NCI-H774 (cell line): ENCODE data around the gene HMG20A.

ENCODE experiments used
- DNase-seq: peaks from one replicate; lab custom pipeline; 2025; lab: John Stamatoyannopoulos, UW

HMG20A gene

GRCh38 chr15:77430652-77431051, 10.0 kb downstream of the HMG20A start:
- DNase-seq, result no peak

GRCh38 chr15:77436822-77437221, 16.1 kb downstream of the HMG20A start:
- DNase-seq, result no peak

GRCh38 chr15:77437264-77437663, 16.6 kb downstream of the HMG20A start:
- DNase-seq, result no peak

- no peak for DNase-seq
Measured at GRCh38 chr15:77440378-77440999, 19.8 kb downstream of the HMG20A start.

GRCh38 chr15:77446840-77447390, 26.2 kb downstream of the HMG20A start:
- DNase-seq, result no peak

- DNase-seq, result no peak
Measured at GRCh38 chr15:77454265-77454664, 33.6 kb downstream of the HMG20A start.

GRCh38 chr15:77454951-77455350, 34.3 kb downstream of the HMG20A start:
- DNase-seq, result no peak

GRCh38 chr15:77455696-77456321, 35.1 kb downstream of the HMG20A start:
- no peak for DNase-seq

GRCh38 chr15:77456746-77457145, 36.1 kb downstream of the HMG20A start:
- DNase-seq, result no peak

- no peak for DNase-seq
Measured at GRCh38 chr15:77457191-77457904, 36.7 kb downstream of the HMG20A start.

- no peak for DNase-seq
Measured at GRCh38 chr15:77457905-77458265, 37.2 kb downstream of the HMG20A start.

GRCh38 chr15:77459031-77459430, 38.3 kb downstream of the HMG20A start:
- no peak for DNase-seq

- no peak for DNase-seq
Measured at GRCh38 chr15:77461486-77461885, 40.8 kb downstream of the HMG20A start.

- no peak for DNase-seq
Measured at GRCh38 chr15:77464129-77464865, 43.6 kb downstream of the HMG20A start.

GRCh38 chr15:77466521-77466920, 45.8 kb downstream of the HMG20A start:
- DNase-seq, result no peak

GRCh38 chr15:77468896-77469295, 48.2 kb downstream of the HMG20A start:
- no peak for DNase-seq

GRCh38 chr15:77470235-77470634, 49.5 kb downstream of the HMG20A start:
- no peak for DNase-seq

- no peak for DNase-seq
Measured at GRCh38 chr15:77473328-77473727, 52.6 kb downstream of the HMG20A start.

GRCh38 chr15:77474310-77474988, 53.8 kb downstream of the HMG20A start:
- peak; percentile 40 for DNase-seq

GRCh38 chr15:77475001-77475400, 54.3 kb downstream of the HMG20A start:
- DNase-seq, result no peak

GRCh38 chr15:77475898-77476297, 55.2 kb downstream of the HMG20A start:
- DNase-seq, result no peak

GRCh38 chr15:77476995-77477394, 56.3 kb downstream of the HMG20A start:
- DNase-seq, result no peak
